Pulmonary artery endothelial cell (primary cell): Measurements from ENCODE around the gene GALNT2. TPM values are rescaled to one million over a fixed set of nuclear protein-coding genes. Genes with fewer than 3 reads are reported as not detected.

Experiments used
- DNase-seq: peaks from one replicate; pipeline ENCODE4 v3.0.0-alpha.2; 2011; ENCODE audit warnings: low read depth, low spot score
- total RNA-seq: library from RNA; depleted of rRNA; stranded (reverse); fragments of >200 nt; gene quantifications from 2 replicates; pipeline ENCODE4 v1.2.3, GENCODE V29; 2014

The GALNT2 gene
- 73.8 and 90.9 TPM in 2 replicates for total RNA-seq

- peak; percentile 36 for DNase-seq
Measured at GRCh38 chr1:230066466-230067404, at the start of gene GALNT2. TSS of gene GALNT2 (plus strand) at chr1:230067238. CDS start at chr1:230067281, 43 bp downstream.

- DNase-seq = no peak
Measured at GRCh38 chr1:230020451-230020850, 46.6 kb upstream of the GALNT2 start.

- no peak for DNase-seq
Measured at GRCh38 chr1:230022666-230023380, 44.2 kb upstream of the GALNT2 start.

GRCh38 chr1:230025686-230026085 is 41.4 kb upstream of the GALNT2 start:
- DNase-seq = no peak

- DNase-seq = no peak
Measured at GRCh38 chr1:230026139-230026538, 40.9 kb upstream of the GALNT2 start.

- no peak for DNase-seq
Measured at GRCh38 chr1:230026572-230026971, 40.5 kb upstream of the GALNT2 start.

- no peak for DNase-seq
Measured at GRCh38 chr1:230028602-230029223, 38.3 kb upstream of the GALNT2 start.

- no peak for DNase-seq
Measured at GRCh38 chr1:230029244-230029941, 37.6 kb upstream of the GALNT2 start.

GRCh38 chr1:230030122-230030821 is 36.8 kb upstream of the GALNT2 start:
- no peak for DNase-seq

- DNase-seq = no peak
Measured at GRCh38 chr1:230031131-230031530, 35.9 kb upstream of the GALNT2 start.

GRCh38 chr1:230032516-230033281 is 34.3 kb upstream of the GALNT2 start:
- no peak for DNase-seq

- DNase-seq = no peak
Measured at GRCh38 chr1:230037261-230037660, 29.8 kb upstream of the GALNT2 start.

- no peak for DNase-seq
Measured at GRCh38 chr1:230040440-230040839, 26.6 kb upstream of the GALNT2 start.

- DNase-seq = no peak
Measured at GRCh38 chr1:230043081-230043480, 24.0 kb upstream of the GALNT2 start.

GRCh38 chr1:230044729-230045128 is 22.3 kb upstream of the GALNT2 start:
- DNase-seq = no peak

- no peak for DNase-seq
Measured at GRCh38 chr1:230047114-230047865, 19.7 kb upstream of the GALNT2 start.

- no peak for DNase-seq
Measured at GRCh38 chr1:230048322-230048721, 18.7 kb upstream of the GALNT2 start.

- no peak for DNase-seq
Measured at GRCh38 chr1:230048922-230049321, 18.1 kb upstream of the GALNT2 start.

GRCh38 chr1:230049731-230050130 is 17.3 kb upstream of the GALNT2 start:
- DNase-seq = no peak
